ENCODE results near the gene DOCK3.

DNA sequence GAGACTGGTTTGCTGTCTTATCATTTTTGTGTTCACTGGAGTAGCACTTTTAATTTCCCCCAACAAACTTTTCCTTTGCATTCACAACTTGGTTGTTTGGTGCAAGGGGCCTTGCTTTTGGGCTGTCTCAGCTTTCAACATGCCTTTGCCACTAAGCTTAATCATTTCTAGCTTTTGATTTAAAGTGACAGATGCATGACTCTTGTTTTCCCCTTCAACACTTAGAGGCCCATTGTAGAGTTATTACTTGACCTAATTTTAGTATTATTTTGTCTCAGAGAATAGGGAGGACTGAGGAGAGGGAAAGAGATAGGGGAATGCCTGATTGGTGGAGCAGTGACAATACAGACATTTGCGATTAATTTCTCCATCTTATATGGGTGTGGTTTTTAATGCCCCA, 370.3 kb downstream of the DOCK3 start:
- TF ChIP-seq, protein P1, sequence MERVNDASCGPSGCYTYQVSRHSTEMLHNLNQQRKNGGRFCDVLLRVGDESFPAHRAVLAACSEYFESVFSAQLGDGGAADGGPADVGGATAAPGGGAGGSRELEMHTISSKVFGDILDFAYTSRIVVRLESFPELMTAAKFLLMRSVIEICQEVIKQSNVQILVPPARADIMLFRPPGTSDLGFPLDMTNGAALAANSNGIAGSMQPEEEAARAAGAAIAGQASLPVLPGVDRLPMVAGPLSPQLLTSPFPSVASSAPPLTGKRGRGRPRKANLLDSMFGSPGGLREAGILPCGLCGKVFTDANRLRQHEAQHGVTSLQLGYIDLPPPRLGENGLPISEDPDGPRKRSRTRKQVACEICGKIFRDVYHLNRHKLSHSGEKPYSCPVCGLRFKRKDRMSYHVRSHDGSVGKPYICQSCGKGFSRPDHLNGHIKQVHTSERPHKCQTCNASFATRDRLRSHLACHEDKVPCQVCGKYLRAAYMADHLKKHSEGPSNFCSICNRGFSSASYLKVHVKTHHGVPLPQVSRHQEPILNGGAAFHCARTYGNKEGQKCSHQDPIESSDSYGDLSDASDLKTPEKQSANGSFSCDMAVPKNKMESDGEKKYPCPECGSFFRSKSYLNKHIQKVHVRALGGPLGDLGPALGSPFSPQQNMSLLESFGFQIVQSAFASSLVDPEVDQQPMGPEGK (CRISPR knock-in tag; IDR thresholded peaks at IDR 0.05; ENCODE audit: borderline replicate concordance), result no peak
- TF ChIP-seq RARB (CRISPR knock-in tag; IDR thresholded peaks at IDR 0.05), result no peak
- TF ChIP-seq ARNTL (CRISPR knock-in tag; IDR thresholded peaks at IDR 0.05; ENCODE audit: borderline replicate concordance, low read depth), result no peak
- TF ChIP-seq ZNF70 (CRISPR knock-in tag; IDR thresholded peaks at IDR 0.05), result no peak
- no peak for TF ChIP-seq BACH2 (CRISPR knock-in tag; IDR thresholded peaks at IDR 0.05; ENCODE audit: borderline replicate concordance)
- TF ChIP-seq, protein P2, sequence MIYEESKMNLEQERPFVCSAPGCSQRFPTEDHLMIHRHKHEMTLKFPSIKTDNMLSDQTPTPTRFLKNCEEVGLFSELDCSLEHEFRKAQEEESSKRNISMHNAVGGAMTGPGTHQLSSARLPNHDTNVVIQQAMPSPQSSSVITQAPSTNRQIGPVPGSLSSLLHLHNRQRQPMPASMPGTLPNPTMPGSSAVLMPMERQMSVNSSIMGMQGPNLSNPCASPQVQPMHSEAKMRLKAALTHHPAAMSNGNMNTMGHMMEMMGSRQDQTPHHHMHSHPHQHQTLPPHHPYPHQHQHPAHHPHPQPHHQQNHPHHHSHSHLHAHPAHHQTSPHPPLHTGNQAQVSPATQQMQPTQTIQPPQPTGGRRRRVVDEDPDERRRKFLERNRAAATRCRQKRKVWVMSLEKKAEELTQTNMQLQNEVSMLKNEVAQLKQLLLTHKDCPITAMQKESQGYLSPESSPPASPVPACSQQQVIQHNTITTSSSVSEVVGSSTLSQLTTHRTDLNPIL (CRISPR knock-in tag; IDR thresholded peaks at IDR 0.05; ENCODE audit: low read depth), result no peak
- TF ChIP-seq, protein P3, sequence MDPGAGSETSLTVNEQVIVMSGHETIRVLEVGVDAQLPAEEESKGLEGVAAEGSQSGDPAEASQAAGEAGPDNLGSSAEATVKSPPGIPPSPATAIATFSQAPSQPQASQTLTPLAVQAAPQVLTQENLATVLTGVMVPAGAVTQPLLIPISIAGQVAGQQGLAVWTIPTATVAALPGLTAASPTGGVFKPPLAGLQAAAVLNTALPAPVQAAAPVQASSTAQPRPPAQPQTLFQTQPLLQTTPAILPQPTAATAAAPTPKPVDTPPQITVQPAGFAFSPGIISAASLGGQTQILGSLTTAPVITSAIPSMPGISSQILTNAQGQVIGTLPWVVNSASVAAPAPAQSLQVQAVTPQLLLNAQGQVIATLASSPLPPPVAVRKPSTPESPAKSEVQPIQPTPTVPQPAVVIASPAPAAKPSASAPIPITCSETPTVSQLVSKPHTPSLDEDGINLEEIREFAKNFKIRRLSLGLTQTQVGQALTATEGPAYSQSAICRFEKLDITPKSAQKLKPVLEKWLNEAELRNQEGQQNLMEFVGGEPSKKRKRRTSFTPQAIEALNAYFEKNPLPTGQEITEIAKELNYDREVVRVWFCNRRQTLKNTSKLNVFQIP (CRISPR knock-in tag; IDR thresholded peaks at IDR 0.05; ENCODE audit: borderline replicate concordance, low read depth), result no peak
- TF ChIP-seq, protein P4, sequence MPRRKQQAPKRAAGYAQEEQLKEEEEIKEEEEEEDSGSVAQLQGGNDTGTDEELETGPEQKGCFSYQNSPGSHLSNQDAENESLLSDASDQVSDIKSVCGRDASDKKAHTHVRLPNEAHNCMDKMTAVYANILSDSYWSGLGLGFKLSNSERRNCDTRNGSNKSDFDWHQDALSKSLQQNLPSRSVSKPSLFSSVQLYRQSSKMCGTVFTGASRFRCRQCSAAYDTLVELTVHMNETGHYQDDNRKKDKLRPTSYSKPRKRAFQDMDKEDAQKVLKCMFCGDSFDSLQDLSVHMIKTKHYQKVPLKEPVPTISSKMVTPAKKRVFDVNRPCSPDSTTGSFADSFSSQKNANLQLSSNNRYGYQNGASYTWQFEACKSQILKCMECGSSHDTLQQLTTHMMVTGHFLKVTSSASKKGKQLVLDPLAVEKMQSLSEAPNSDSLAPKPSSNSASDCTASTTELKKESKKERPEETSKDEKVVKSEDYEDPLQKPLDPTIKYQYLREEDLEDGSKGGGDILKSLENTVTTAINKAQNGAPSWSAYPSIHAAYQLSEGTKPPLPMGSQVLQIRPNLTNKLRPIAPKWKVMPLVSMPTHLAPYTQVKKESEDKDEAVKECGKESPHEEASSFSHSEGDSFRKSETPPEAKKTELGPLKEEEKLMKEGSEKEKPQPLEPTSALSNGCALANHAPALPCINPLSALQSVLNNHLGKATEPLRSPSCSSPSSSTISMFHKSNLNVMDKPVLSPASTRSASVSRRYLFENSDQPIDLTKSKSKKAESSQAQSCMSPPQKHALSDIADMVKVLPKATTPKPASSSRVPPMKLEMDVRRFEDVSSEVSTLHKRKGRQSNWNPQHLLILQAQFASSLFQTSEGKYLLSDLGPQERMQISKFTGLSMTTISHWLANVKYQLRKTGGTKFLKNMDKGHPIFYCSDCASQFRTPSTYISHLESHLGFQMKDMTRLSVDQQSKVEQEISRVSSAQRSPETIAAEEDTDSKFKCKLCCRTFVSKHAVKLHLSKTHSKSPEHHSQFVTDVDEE (CRISPR knock-in tag; IDR thresholded peaks at IDR 0.05), result no peak
- no peak for TF ChIP-seq ZNF8 (CRISPR knock-in tag; IDR thresholded peaks at IDR 0.05)
- TF ChIP-seq ZNF565 (CRISPR knock-in tag; conservative IDR thresholded peaks at IDR 0.05; ENCODE audit: low read depth), result no peak
- no peak for TF ChIP-seq PPARA (CRISPR knock-in tag; IDR thresholded peaks at IDR 0.05; ENCODE audit: borderline replicate concordance)
